Keratinocyte (primary cell): ENCODE results near the gene TACR1. TPM values are rescaled to one million over a fixed set of nuclear protein-coding genes. Genes with fewer than 3 reads are reported as not detected.

Experiments
- DNase-seq: peaks from one replicate; pipeline ENCODE4 v3.0.0-alpha.2; 2011; ENCODE audit warnings: low read depth, missing footprints, low spot score
- FAIRE-seq: peaks from 2 replicates; lab custom pipeline; 2011; peaks lifted over from hg19 to GRCh38; lab: Jason Lieb, UNC
- H2AFZ ChIP-seq: 2 replicates; pipeline ENCODE4 v1.6.0; 2012; ENCODE audit warnings: low read length, control low read depth, inconsistent platforms; ENCODE audit not compliant: control insufficient read depth
- H3K27ac ChIP-seq: 2 replicates; pipeline ENCODE4 v1.5.1; 2011; ENCODE audit warnings: low read length; ENCODE audit not compliant: control insufficient read depth, insufficient read depth
- H3K27me3 ChIP-seq: 3 replicates; pipeline ENCODE4 v1.6.0; 2011; ENCODE audit warnings: low read length; ENCODE audit not compliant: control insufficient read depth, insufficient read depth; ENCODE audit errors: extremely low read depth
- H3K36me3 ChIP-seq, 2 experiments: 2 replicates in 1 of 2; 3 replicates in 1 of 2; pipeline ENCODE4 v1.5.1; 2011; ENCODE audit warnings: low read length in 2 of 2, mild to moderate bottlenecking in 1 of 2; ENCODE audit not compliant: control insufficient read depth in 2 of 2, insufficient read depth in 2 of 2; ENCODE audit errors: extremely low read depth in 1 of 2
- H3K4me1 ChIP-seq: 3 replicates; pipeline ENCODE4 v1.5.1; 2011; ENCODE audit warnings: low read length; ENCODE audit not compliant: control insufficient read depth, insufficient read depth; ENCODE audit errors: extremely low read depth
- H3K4me2 ChIP-seq: 3 replicates; pipeline ENCODE4 v1.6.0; 2011; ENCODE audit warnings: low read depth, low read length; ENCODE audit not compliant: control insufficient read depth, insufficient read depth; ENCODE audit errors: extremely low read depth
- H3K4me3 ChIP-seq, 3 experiments: fragments of 200-600 bp in 1 of 3; sonication (generic) in 1 of 3; 2 replicates in 2 of 3; 3 replicates in 1 of 3; pipeline ENCODE4 v1.5.1; 2011 to 2016; ENCODE audit warnings: low read length in 3 of 3, mild to moderate bottlenecking in 3 of 3, control low read depth in 2 of 3, inconsistent platforms in 1 of 3, low read depth in 1 of 3, mixed read lengths in 1 of 3, mixed run types in 1 of 3, moderate library complexity in 1 of 3; ENCODE audit not compliant: control insufficient read depth in 2 of 3, insufficient read depth in 2 of 3; ENCODE audit errors: extremely low read depth in 1 of 3
- H3K79me2 ChIP-seq: 2 replicates; pipeline ENCODE4 v1.6.0; 2012; ENCODE audit warnings: low read length; ENCODE audit not compliant: control insufficient read depth, insufficient read depth
- H3K9ac ChIP-seq: 3 replicates; pipeline ENCODE4 v1.6.0; 2011; ENCODE audit warnings: low read length; ENCODE audit not compliant: control insufficient read depth, insufficient read depth; ENCODE audit errors: extremely low read depth
- H3K9me1 ChIP-seq: 3 replicates; pipeline ENCODE4 v1.6.0; 2011; ENCODE audit warnings: low read length; ENCODE audit not compliant: control insufficient read depth, insufficient read depth; ENCODE audit errors: extremely low read depth
- H3K9me3 ChIP-seq: 2 replicates; pipeline ENCODE4 v1.5.1; 2012; ENCODE audit warnings: low read depth, low read length; ENCODE audit not compliant: control insufficient read depth
- H4K20me1 ChIP-seq: 3 replicates; pipeline ENCODE4 v1.6.0; 2011; ENCODE audit warnings: low read length; ENCODE audit not compliant: control insufficient read depth, insufficient read depth; ENCODE audit errors: extremely low read depth
- EZH2 ChIP-seq: IDR thresholded peaks from one replicate; pipeline ENCODE4 v1.6.1; 2012; ENCODE audit warnings: inconsistent platforms, mild to moderate bottlenecking, low read length, moderate library complexity
- dilution Hi-C: fragments of 300-500 bp; cut with MboI; formaldehyde crosslinking; loops from one replicate; pipeline ENCODE4 v1.7.0; 2020; ENCODE audit warnings: low sequenced_read_pairs; ENCODE audit not compliant: extremely low pct_ligation_motif_present
- polyA plus RNA-seq, 5 experiments: library from polyadenylated mRNA; depleted of rRNA in 3 of 5; stranded (reverse) in 3 of 5; stranded (forward) in 1 of 5; unstranded in 1 of 5; fragments of >200 nt; gene quantifications; 1 replicate in 1 of 5; 2 replicates in 3 of 5; 3 replicates in 1 of 5; pipeline versions ENCODE4 v1.2.1 to v1.2.3, GENCODE V29; 2011 to 2012; ENCODE audit warnings: missing spikeins in 2 of 5, low read depth in 1 of 5, low replicate concordance in 1 of 5
- TF ChIP-seq, protein P1 (sequence below), 3 experiments: IDR thresholded peaks in 1 of 3; conservative IDR thresholded peaks in 1 of 3; optimal IDR thresholded peaks in 1 of 3; 2 replicates in 2 of 3; 3 replicates in 1 of 3; pipeline versions ENCODE3 to v1.5.1; 2011; ENCODE audit warnings: low read length in 3 of 3, mild to moderate bottlenecking in 3 of 3, moderate library complexity in 2 of 3, control low read depth in 1 of 3, inconsistent platforms in 1 of 3; ENCODE audit not compliant: insufficient read depth in 2 of 3; ENCODE audit errors: extremely low read depth in 1 of 3

The TACR1 gene
- polyA plus RNA-seq, 1 donor (not counting 4 experiments of a cell fraction or from before 2014, with no cell fraction given) = not detected

DNA sequence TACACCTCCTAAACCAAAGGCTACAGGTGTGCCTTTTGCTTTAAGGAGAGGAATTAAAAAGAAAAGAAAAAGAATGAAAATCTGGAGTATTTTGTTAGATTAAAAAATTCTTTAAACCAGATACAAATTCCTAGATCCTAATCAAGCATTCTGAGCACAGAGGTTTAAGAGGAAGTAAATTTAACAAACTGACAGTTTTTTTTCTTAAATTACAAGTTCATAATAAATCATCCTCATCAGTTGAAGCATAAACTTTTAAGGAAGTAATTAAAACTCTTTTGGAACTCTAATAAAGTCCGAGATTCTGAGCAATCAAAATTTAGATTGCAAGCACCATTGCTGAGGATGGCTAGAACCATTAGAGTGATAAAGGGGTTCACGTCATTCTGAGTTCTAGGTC lies 165.8 kb downstream of the TACR1 start:
- dilution Hi-C loops = no loop called here
- no peaks in the 10 kb centered on the region for H3K9me1 ChIP-seq
- FAIRE-seq = no peak
- no peaks in the 10 kb centered on the region for H3K4me1 ChIP-seq
- H3K4me3 ChIP-seq = no peak overlapping the region
- no peaks in the 10 kb centered on the region for H3K27me3 ChIP-seq
- H2AFZ ChIP-seq = no peak overlapping the region
- no peak overlapping the region for H3K27ac ChIP-seq
- DNase-seq = no peak
- H3K36me3 ChIP-seq = no peaks in the 10 kb centered on the region
- no peak overlapping the region for H3K9ac ChIP-seq
- no peaks in the 10 kb centered on the region for H3K9me3 ChIP-seq
- no peaks in the 10 kb centered on the region for H3K79me2 ChIP-seq
- H3K4me2 ChIP-seq = no peak overlapping the region
- no peaks in the 10 kb centered on the region for H4K20me1 ChIP-seq
- TF ChIP-seq, protein P1, sequence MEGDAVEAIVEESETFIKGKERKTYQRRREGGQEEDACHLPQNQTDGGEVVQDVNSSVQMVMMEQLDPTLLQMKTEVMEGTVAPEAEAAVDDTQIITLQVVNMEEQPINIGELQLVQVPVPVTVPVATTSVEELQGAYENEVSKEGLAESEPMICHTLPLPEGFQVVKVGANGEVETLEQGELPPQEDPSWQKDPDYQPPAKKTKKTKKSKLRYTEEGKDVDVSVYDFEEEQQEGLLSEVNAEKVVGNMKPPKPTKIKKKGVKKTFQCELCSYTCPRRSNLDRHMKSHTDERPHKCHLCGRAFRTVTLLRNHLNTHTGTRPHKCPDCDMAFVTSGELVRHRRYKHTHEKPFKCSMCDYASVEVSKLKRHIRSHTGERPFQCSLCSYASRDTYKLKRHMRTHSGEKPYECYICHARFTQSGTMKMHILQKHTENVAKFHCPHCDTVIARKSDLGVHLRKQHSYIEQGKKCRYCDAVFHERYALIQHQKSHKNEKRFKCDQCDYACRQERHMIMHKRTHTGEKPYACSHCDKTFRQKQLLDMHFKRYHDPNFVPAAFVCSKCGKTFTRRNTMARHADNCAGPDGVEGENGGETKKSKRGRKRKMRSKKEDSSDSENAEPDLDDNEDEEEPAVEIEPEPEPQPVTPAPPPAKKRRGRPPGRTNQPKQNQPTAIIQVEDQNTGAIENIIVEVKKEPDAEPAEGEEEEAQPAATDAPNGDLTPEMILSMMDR (optimal IDR thresholded peaks at IDR 0.05 in 1 of 3, IDR thresholded peaks at IDR 0.05 in 1 of 3, conservative IDR thresholded peaks at IDR 0.05 in 1 of 3; ENCODE audit: extremely low read depth in 1 of 3, insufficient read depth in 2 of 3, low read length in 3 of 3) = no peak
- no peak for TF ChIP-seq EZH2

DNA sequence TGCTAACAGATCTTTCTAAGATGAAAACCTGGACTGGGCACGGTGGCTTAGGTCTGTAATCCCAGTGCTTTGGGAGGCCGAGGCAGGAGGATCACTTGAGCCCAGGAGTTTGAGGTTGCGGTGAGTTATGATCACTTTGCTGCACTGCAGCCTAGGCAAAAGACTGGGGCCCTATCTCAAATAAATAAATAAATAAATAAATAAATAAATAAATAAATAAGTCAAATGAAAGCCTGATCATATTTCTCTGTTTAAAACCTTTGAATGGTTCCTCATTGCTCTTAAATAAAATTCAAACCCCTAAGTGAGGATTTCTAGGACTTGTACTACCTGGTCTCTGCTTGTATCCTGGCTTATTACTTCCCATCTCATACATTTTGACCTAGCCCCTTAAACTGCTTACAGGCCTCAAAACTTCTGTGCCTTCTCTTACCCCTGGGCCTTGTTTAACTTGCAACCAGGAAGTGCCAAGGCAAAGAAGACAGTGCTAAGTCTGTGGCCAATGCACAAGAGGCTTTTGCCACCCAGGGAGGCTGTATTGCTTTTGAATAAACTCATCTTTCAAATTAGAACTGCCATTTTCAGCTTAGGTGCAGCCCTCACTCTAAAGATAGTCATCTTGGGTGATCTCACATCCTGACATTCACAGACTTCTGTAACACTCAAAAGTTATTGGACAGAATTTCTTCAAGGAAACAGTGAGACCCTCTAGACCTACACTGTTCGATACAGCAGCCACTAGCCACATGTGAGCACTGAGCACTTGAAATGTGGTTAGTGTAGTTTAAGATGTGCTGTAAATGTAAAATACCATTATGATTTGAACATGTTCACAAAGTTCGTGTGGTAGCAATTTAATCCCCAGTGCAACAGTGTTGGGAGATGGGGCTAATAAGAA lies 167.2 kb downstream of the TACR1 start:
- no peaks in the 10 kb centered on the region for H3K9me3 ChIP-seq
- H4K20me1 ChIP-seq = no peaks in the 10 kb centered on the region
- no peaks in the 10 kb centered on the region for H3K4me1 ChIP-seq
- TF ChIP-seq EZH2 = no peak
- TF ChIP-seq, protein P1 (optimal IDR thresholded peaks at IDR 0.05 in 1 of 3, IDR thresholded peaks at IDR 0.05 in 1 of 3, conservative IDR thresholded peaks at IDR 0.05 in 1 of 3; ENCODE audit: extremely low read depth in 1 of 3, insufficient read depth in 2 of 3, low read length in 3 of 3) = no peak
- no peaks in the 10 kb centered on the region for H3K36me3 ChIP-seq
- no peak overlapping the region for H3K27ac ChIP-seq
- no peak overlapping the region for H2AFZ ChIP-seq
- dilution Hi-C loops = no loop called here
- DNase-seq (no peak), FAIRE-seq (no peak)
- H3K4me3 ChIP-seq = no peak overlapping the region
- H3K9ac ChIP-seq = no peak overlapping the region
- H3K4me2 ChIP-seq = no peak overlapping the region
- no peaks in the 10 kb centered on the region for H3K9me1 ChIP-seq
- H3K27me3 ChIP-seq = no peaks in the 10 kb centered on the region
- no peaks in the 10 kb centered on the region for H3K79me2 ChIP-seq
